ENCODE results near the gene GLTP. TPM values are rescaled to one million over a fixed set of nuclear protein-coding genes. Genes with fewer than 3 reads are reported as not detected.
"Not testable (repeated sequence)": the region's sequence is repeated elsewhere in the genome, so short reads cannot be mapped to it uniquely, and the experiment has no call there.

Gene GLTP
- 51.0 TPM for total RNA-seq

- ATAC-seq (peak; percentile 93), DNase-seq (ENCODE audit: low spot score) (peak; percentile 89)
- intact Hi-C loops (cut with DNase I): loop anchor here (5.0 kb wide), 1 partner anchor 73 kb away; no protein-coding TSS in a partner anchor
Observed at GRCh38 chr12:109880043-109880931, at the start of gene GLTP. GLTP (minus strand) TSS chr12:109880541; CDS start chr12:109880374, 167 bp downstream.

- ATAC-seq; intact Hi-C loops (cut with DNase I): not testable (repeated sequence)
Observed at GRCh38 chr12:109929326-109929725, 49.0 kb upstream of the GLTP start.

GRCh38 chr12:109928058-109928656 lies 47.8 kb upstream of the GLTP start:
- DNase-seq (ENCODE audit: low spot score) (no peak), ATAC-seq (no peak)

More at GRCh38 chr12:109929326-109929725, 49.0 kb upstream of the GLTP start:
- not testable (repeated sequence) for DNase-seq (ENCODE audit: low spot score)

DNA sequence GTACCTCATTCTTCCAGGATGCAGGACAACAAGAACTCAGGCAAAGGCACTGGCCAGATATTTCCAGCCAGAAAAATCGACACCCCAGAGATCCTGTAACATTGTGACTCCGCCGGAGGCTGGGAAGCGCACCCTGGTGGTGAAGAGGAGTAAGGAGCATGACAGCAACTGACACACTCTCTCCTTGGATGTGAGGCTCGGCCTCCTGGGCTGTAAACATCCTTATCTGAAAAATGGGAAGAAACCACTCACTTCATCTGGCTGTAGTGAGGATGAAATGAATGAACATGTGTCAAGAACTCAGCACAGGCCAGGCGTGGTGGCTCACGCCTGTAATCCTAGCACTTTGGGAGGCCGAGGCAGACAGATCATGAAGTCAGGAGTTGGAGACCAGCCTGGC lies 47.3 kb upstream of the GLTP start:
- ATAC-seq (peak; percentile 42), DNase-seq (ENCODE audit: low spot score) (no peak)
- intact Hi-C loops (cut with DNase I): no loop called here

More at GRCh38 chr12:109928058-109928656, 47.8 kb upstream of the GLTP start:
- intact Hi-C loops (cut with DNase I): no loop called here

GRCh38 chr12:109926488-109927210 lies 46.3 kb upstream of the GLTP start:
- ATAC-seq (no peak), DNase-seq (ENCODE audit: low spot score) (no peak)
- intact Hi-C loops (cut with DNase I): no loop called here

DNA sequence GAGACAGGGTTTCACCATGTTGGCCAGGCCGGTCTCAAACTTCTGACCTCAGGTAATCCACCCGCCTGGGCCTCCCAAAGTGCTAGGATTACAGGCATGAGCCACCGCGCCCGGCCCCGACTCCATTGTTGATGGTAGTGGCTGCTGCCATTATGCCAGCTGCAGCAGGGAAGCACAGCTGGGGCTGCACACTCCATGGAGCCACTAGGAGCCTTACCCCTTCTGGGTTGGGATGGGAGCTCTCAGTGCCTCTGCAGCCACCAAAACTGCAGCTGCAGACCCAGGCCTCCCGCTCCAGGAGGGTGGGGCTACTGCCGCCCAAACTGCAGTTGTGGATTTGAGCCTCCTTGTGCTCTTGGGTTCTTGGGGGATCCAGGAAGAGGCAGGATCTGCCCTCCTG lies 45.7 kb upstream of the GLTP start:
- ATAC-seq (no peak), DNase-seq (ENCODE audit: low spot score) (no peak)
- intact Hi-C loops (cut with DNase I): no loop called here

- ATAC-seq (no peak), DNase-seq (ENCODE audit: low spot score) (no peak)
- intact Hi-C loops (cut with DNase I): no loop called here
Observed at GRCh38 chr12:109925185-109925840, 45.0 kb upstream of the GLTP start.

DNA sequence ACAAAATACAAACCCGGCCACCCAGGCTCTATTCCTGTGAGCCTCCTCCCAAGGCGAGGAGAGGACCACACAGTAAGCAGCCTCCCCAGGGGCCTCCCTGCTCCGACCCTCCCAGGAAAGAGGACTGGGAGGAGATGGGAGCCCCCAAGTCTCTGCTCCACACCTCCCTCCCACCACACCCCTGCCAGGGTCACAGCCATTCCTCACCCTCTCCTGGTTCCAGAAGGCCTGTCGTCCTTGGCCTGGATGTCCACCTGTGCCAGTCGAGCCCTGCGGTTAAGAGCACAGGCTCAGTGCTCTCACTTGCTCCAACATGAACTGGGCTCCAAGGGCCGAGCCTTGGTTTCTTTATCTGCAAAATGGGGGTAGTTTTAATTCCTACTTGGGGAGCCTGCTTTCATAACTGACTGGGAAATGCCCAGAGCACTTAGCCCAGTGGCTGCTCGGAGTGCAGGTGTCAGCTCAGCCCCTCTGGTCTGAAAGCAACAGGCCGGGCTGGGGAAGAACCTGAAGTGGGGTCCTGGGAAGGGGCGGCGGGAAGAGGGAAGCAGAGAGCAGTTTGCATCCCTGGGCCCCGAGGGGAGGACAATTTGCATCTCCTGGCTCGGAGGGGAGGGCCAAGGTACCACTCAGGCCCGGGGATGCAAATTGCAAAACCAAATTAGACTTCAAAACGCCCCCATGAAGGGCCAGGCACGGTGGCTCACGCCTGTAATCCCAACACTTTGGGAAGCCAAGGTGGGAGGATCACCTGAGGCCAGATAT lies 43.3 kb upstream of the GLTP start:
- intact Hi-C loops (cut with DNase I): no loop called here

GRCh38 chr12:109923038-109923437 lies 42.7 kb upstream of the GLTP start:
- intact Hi-C loops (cut with DNase I): no loop called here
- ATAC-seq (peak; percentile 23), DNase-seq (ENCODE audit: low spot score) (no peak)

More for the DNA sequence above, 43.3 kb upstream of the GLTP start:
- ATAC-seq (no peak), DNase-seq (ENCODE audit: low spot score) (no peak)

DNA sequence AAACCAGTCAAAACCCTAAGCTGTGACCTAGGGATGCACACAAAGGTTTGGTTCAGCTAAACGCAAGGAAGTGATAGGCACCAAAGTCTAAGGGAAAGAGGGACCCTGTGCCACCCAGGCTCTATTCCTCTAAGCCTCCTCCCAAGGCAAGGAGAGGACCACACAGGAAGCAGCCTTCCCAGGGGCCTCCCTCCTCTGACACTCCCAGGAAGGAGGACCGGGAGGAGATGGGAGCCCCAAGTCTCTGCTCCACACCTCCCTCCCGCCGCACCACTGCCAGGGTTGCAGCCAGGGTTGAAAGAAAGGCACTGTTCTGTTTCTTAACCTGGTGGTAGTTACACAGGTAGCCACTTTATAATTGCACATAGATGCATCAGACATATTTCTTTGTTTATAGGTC lies 41.6 kb upstream of the GLTP start:
- no peak for ATAC-seq
- no peak for DNase-seq (ENCODE audit: low spot score)
- intact Hi-C loops (cut with DNase I): no loop called here

DNA sequence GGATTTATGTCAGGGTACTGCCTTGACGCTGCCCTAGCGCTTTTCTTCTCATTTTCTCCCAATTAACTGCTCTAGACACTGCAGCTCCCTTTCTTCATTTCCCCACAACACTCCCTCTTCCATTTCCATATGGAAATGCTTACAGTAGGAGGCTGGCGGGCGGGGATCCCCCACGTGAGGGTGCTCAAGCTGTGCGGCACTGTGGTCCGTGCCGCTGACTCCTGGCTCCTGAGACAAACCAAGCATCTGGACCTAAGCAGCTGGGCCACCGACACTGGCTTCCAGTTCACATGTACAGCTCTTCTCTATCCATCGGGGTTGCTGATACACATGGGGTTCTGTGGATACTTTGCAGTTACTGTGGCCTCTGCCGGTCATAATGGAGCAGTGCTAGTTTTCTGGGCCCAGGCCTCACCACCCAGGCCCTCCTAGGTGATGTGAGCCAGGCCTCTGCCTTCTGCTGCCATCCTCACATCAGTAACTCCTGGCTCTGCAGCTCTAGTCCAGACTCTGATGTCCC lies 40.0 kb upstream of the GLTP start:
- no peak for DNase-seq (ENCODE audit: low spot score)
- ATAC-seq: no peak
- intact Hi-C loops (cut with DNase I): no loop called here

DNA sequence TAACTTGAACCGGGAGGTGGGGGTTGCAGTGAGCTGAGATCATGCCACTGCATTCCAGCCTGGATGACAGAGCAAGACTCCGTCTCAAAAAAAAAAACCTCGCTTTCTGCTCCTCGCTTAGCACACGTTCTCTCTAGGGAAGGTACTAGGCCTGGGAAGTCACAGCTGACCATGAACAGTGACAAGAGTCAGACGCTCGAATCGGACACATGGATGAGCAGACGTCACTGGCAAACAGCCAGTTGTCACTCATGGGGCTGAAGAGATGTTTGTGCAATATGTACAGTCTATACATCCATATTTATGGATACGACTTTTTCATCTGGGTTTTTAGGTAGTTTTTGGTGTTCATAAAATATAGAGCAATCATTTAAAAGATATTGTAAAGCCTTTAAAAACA lies 39.1 kb upstream of the GLTP start:
- DNase-seq (ENCODE audit: low spot score) (no peak), ATAC-seq (no peak)
- intact Hi-C loops (cut with DNase I): no loop called here

- intact Hi-C loops (cut with DNase I): no loop called here
- ATAC-seq (no peak), DNase-seq (ENCODE audit: low spot score) (no peak)
Observed at GRCh38 chr12:109916045-109916444, 35.7 kb upstream of the GLTP start.

GRCh38 chr12:109915171-109916040 lies 35.1 kb upstream of the GLTP start:
- intact Hi-C loops (cut with DNase I): no loop called here
- DNase-seq (ENCODE audit: low spot score) (no peak), ATAC-seq (no peak)

DNA sequence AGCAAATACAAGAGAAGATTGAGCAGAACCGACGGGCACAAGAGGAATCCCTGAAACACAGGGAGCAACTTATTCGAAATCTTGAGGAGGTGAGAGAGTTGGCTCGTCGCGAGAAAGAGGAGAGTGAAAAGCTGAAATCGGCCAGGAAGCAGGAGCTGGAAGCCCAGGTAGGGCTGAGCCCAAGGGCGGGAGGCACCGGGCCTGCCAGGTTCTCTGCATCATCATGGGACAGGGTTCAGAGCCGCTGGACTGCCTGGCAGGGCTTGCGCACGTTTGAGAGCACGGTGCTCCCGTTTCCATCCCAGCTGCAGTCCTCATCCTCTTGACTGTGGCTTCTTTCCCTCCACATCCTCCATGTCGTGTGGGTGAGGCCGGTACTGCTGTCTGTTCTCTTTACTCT lies 34.1 kb upstream of the GLTP start:
- ATAC-seq (no peak), DNase-seq (ENCODE audit: low spot score) (no peak)
- intact Hi-C loops (cut with DNase I): no loop called here

- intact Hi-C loops (cut with DNase I): no loop called here
- DNase-seq (ENCODE audit: low spot score): no peak
- peak; percentile 37 for ATAC-seq
Observed at GRCh38 chr12:109912855-109913321, 32.5 kb upstream of the GLTP start.

DNA sequence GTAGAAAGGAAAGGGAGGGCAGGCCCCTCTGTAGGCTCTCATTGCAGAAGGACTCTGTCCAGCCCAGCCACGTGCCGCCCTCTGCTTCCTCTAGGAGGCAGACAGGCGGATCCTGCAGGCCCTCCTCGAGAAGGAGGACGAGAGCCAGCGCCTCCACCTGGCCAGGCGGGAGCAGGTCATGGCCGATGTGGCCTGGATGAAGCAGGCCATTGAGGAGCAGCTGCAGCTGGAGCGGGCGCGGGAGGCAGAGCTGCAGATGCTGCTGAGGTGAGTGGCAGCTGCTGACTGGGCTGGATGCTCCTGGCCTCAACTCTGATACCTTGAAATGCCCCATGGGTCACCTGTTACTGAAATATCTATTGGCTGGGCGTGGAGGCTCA lies 30.6 kb upstream of the GLTP start:
- ATAC-seq: no peak
- DNase-seq (ENCODE audit: low spot score): no peak
- intact Hi-C loops (cut with DNase I): no loop called here
